HEK293 (cell line): ENCODE measurements around the gene TEX28.
A peak's percentile ranks its signal among the peaks of the same experiment; 100 is the strongest.

ENCODE experiments used
- GLI2 ChIP-seq: fragments of 450-650 bp; formaldehyde crosslinking; IDR thresholded peaks from 2 replicates; pipeline ENCODE4; 2017; ENCODE audit warnings: missing biosample characterization, missing genetic modification characterization, low read depth, borderline replicate concordance
- INSM2 ChIP-seq: fragments of 450-650 bp; formaldehyde crosslinking; IDR thresholded peaks from 2 replicates; pipeline ENCODE4 v1.5.1; 2016; ENCODE audit warnings: missing biosample characterization, missing genetic modification characterization
- KLF8 ChIP-seq: fragments of 450-650 bp; formaldehyde crosslinking; IDR thresholded peaks from 2 replicates; pipeline ENCODE4 v1.5.1; 2016; ENCODE audit warnings: missing biosample characterization, missing genetic modification characterization
- PRDM2 ChIP-seq: fragments of 450-650 bp; formaldehyde crosslinking; IDR thresholded peaks from 2 replicates; pipeline ENCODE4 v1.5.1; 2016; ENCODE audit warnings: missing biosample characterization, missing genetic modification characterization, borderline replicate concordance
- PRDM4 ChIP-seq: fragments of 450-650 bp; formaldehyde crosslinking; IDR thresholded peaks from 2 replicates; pipeline ENCODE4 v1.5.1; 2017; ENCODE audit warnings: missing biosample characterization, missing genetic modification characterization
- REPIN1 ChIP-seq: fragments of 450-650 bp; formaldehyde crosslinking; IDR thresholded peaks from 2 replicates; pipeline ENCODE4 v1.5.1; 2017; ENCODE audit warnings: missing biosample characterization, missing genetic modification characterization, low read depth
- SP3 ChIP-seq: fragments of 450-650 bp; formaldehyde crosslinking; IDR thresholded peaks from 2 replicates; pipeline ENCODE4 v1.5.1; 2016; ENCODE audit warnings: missing biosample characterization, missing genetic modification characterization
- TCF7L2 ChIP-seq: IDR thresholded peaks from 2 replicates; pipeline ENCODE4 v1.6.1; 2011; ENCODE audit warnings: low read depth, mild to moderate bottlenecking, inconsistent platforms, low read length, moderate library complexity, borderline replicate concordance
- TRIM28 ChIP-seq: IDR thresholded peaks from 2 replicates; pipeline ENCODE4 v1.6.1; 2011; ENCODE audit warnings: low read length, control low read depth, borderline replicate concordance
- WT1 ChIP-seq: fragments of 450-650 bp; formaldehyde crosslinking; IDR thresholded peaks from 2 replicates; pipeline ENCODE4 v1.5.1; 2016; ENCODE audit warnings: missing biosample characterization, missing genetic modification characterization
- YY2 ChIP-seq: fragments of 450-650 bp; formaldehyde crosslinking; IDR thresholded peaks from 2 replicates; pipeline ENCODE4 v1.5.1; 2016; ENCODE audit warnings: missing biosample characterization, missing genetic modification characterization
- ZBTB17 ChIP-seq: fragments of 450-650 bp; formaldehyde crosslinking; IDR thresholded peaks from 2 replicates; pipeline ENCODE4 v1.5.1; 2016; ENCODE audit warnings: missing biosample characterization, missing genetic modification characterization
- ZEB2 ChIP-seq: fragments of 450-650 bp; formaldehyde crosslinking; IDR thresholded peaks from 2 replicates; pipeline ENCODE4 v1.5.1; 2016; ENCODE audit warnings: missing biosample characterization, missing genetic modification characterization
- ZNF10 ChIP-seq: fragments of 450-650 bp; formaldehyde crosslinking; IDR thresholded peaks from 2 replicates; pipeline ENCODE4 v1.5.1; 2017; ENCODE audit warnings: missing biosample characterization, missing genetic modification characterization
- ZNF138 ChIP-seq: fragments of 450-650 bp; formaldehyde crosslinking; IDR thresholded peaks from 2 replicates; pipeline ENCODE4 v1.5.1; 2016; ENCODE audit warnings: missing biosample characterization, missing genetic modification characterization, borderline replicate concordance
- ZNF211 ChIP-seq: fragments of 450-650 bp; formaldehyde crosslinking; IDR thresholded peaks from 2 replicates; pipeline ENCODE4 v1.5.1; 2016; ENCODE audit warnings: low read depth, missing biosample characterization, missing genetic modification characterization
- ZNF366 ChIP-seq: fragments of 450-650 bp; formaldehyde crosslinking; conservative IDR thresholded peaks from 2 replicates; pipeline ENCODE4 v1.5.1; 2016; ENCODE audit warnings: missing biosample characterization, missing genetic modification characterization
- ZNF426 ChIP-seq: fragments of 450-650 bp; formaldehyde crosslinking; IDR thresholded peaks from 2 replicates; pipeline ENCODE4 v1.5.1; 2017; ENCODE audit warnings: missing biosample characterization, missing genetic modification characterization, mild to moderate bottlenecking, inconsistent platforms, moderate library complexity
- ZNF449 ChIP-seq: fragments of 450-650 bp; formaldehyde crosslinking; IDR thresholded peaks from 2 replicates; pipeline ENCODE4 v1.5.1; 2017; ENCODE audit warnings: missing biosample characterization, mild to moderate bottlenecking, missing genetic modification characterization, moderate library complexity
- ZNF488 ChIP-seq: fragments of 450-650 bp; formaldehyde crosslinking; IDR thresholded peaks from 2 replicates; pipeline ENCODE4 v1.5.1; 2016; ENCODE audit warnings: missing biosample characterization, missing genetic modification characterization
- ZNF585B ChIP-seq: fragments of 450-650 bp; formaldehyde crosslinking; IDR thresholded peaks from 2 replicates; pipeline ENCODE4 v1.5.1; 2016; ENCODE audit warnings: missing biosample characterization, missing genetic modification characterization
- ZNF626 ChIP-seq: fragments of 450-650 bp; sonication (Bioruptor Pico); formaldehyde crosslinking; IDR thresholded peaks from 2 replicates; pipeline ENCODE4 v1.5.1; 2018; ENCODE audit warnings: missing biosample characterization, missing genetic modification characterization, inconsistent platforms
- ZNF645 ChIP-seq: fragments of 450-650 bp; formaldehyde crosslinking; IDR thresholded peaks from 2 replicates; pipeline ENCODE4; 2016; ENCODE audit warnings: missing biosample characterization, missing genetic modification characterization
- ZNF670 ChIP-seq: fragments of 450-650 bp; formaldehyde crosslinking; IDR thresholded peaks from 2 replicates; pipeline ENCODE4 v1.5.1; 2016; ENCODE audit warnings: missing biosample characterization, missing genetic modification characterization, low read depth
- ZNF843 ChIP-seq: fragments of 450-650 bp; formaldehyde crosslinking; IDR thresholded peaks from 2 replicates; pipeline ENCODE4 v1.5.1; 2016; ENCODE audit warnings: missing biosample characterization, missing genetic modification characterization
- ZSCAN4 ChIP-seq: fragments of 450-650 bp; formaldehyde crosslinking; IDR thresholded peaks from 2 replicates; pipeline ENCODE4 v1.5.1; 2017; ENCODE audit warnings: missing biosample characterization, missing genetic modification characterization

TEX28 gene

GRCh38 chrX:154325541-154325940 lies 30.6 kb upstream of the TEX28 start (continued):
- TF ChIP-seq WT1 (peak; percentile 58), YY2 (tag by site-specific recombination) (no peak), ZNF449 (tag by site-specific recombination) (no peak), ZNF645 (no peak), TCF7L2 (peak; percentile 84; the same call in 1 of the 2 replicates), TRIM28 (peak; percentile 66), REPIN1 (tag by site-specific recombination) (no peak), ZSCAN4 (tag by site-specific recombination) (no peak), PRDM2 (no peak), ZNF211 (tag by site-specific recombination) (no peak), ZEB2 (tag by site-specific recombination) (0 out of 2 replicates have a peak, but pooled peaks have one; percentile 43), INSM2 (peak; percentile 88), ZNF426 (no peak), ZNF138 (no peak), GLI2 (tag by site-specific recombination) (no peak), KLF8 (no peak), ZNF670 (tag by site-specific recombination) (no peak), ZNF585B (tag by site-specific recombination) (no peak), ZBTB17 (tag by site-specific recombination) (0 out of 2 replicates have a peak, but pooled peaks have one; percentile 47), ZNF843 (peak; percentile 55), ZNF626 (tag by site-specific recombination) (no peak), ZNF488 (tag by site-specific recombination) (0 out of 2 replicates have a peak, but pooled peaks have one; percentile 21), ZNF366 (tag by site-specific recombination) (peak; percentile 56), ZNF10 (no peak), PRDM4 (0 out of 2 replicates have a peak, but pooled peaks have one; percentile 36), SP3 (tag by site-specific recombination) (no peak)
